ENCODE results near the gene POLN.
"Not testable (repeated sequence)": the region's sequence is repeated elsewhere in the genome, so short reads cannot be mapped to it uniquely, and the experiment has no call there.

The POLN gene

GRCh38 chr4:2049381-2049780 lies 192.5 kb downstream of the POLN start:
- DNase-seq: no peak

GRCh38 chr4:2048831-2049230 lies 193.1 kb downstream of the POLN start:
- no peak for DNase-seq

GRCh38 chr4:2047781-2048581 lies 193.9 kb downstream of the POLN start:
- no peak for DNase-seq

- DNase-seq: no peak
Observed at GRCh38 chr4:2047031-2047660, 194.8 kb downstream of the POLN start.

- DNase-seq: no peak
Observed at GRCh38 chr4:2046031-2046961, 195.6 kb downstream of the POLN start.

GRCh38 chr4:2045518-2045951 lies 196.4 kb downstream of the POLN start:
- DNase-seq: no peak

- DNase-seq: no peak
Observed at GRCh38 chr4:2044542-2045517, 197.1 kb downstream of the POLN start.

GRCh38 chr4:2044119-2044485 lies 197.8 kb downstream of the POLN start:
- no peak for DNase-seq

- DNase-seq: no peak
Observed at GRCh38 chr4:2043396-2044118, 198.4 kb downstream of the POLN start.

GRCh38 chr4:2042947-2043395 lies 198.9 kb downstream of the POLN start:
- DNase-seq: no peak

- DNase-seq: peak; percentile 24
Observed at GRCh38 chr4:2042204-2042946, 199.5 kb downstream of the POLN start.

- peak; percentile 87 for DNase-seq
Observed at GRCh38 chr4:2041239-2042130, 200.4 kb downstream of the POLN start.

- no peak for DNase-seq
Observed at GRCh38 chr4:2040391-2041238, 201.3 kb downstream of the POLN start.

- DNase-seq: no peak
Observed at GRCh38 chr4:2036866-2037265, 205.1 kb downstream of the POLN start.

GRCh38 chr4:2036327-2036726 lies 205.6 kb downstream of the POLN start:
- DNase-seq: no peak

GRCh38 chr4:2031161-2031560 lies 210.8 kb downstream of the POLN start:
- not testable (repeated sequence) for DNase-seq

GRCh38 chr4:2027120-2027519 lies 214.8 kb downstream of the POLN start:
- DNase-seq: not testable (repeated sequence)

GRCh38 chr4:2025817-2026216 lies 216.1 kb downstream of the POLN start:
- DNase-seq: no peak

- DNase-seq: no peak
Observed at GRCh38 chr4:2024683-2025082, 217.2 kb downstream of the POLN start.

All from CD4-positive, alpha-beta T cell treated with Interferon gamma for 1 hour (primary cell).